HG03432 (cell line): ENCODE data around the gene CACNA2D3.

ENCODE experiments used
- ATAC-seq: cut with Tn5 transposase; IDR thresholded peaks from one replicate; pipeline ENCODE4 v1.9.1; 2021; ENCODE audit warnings: mild to moderate bottlenecking, moderate library complexity; ENCODE audit not compliant: unreplicated experiment

Gene CACNA2D3

DNA sequence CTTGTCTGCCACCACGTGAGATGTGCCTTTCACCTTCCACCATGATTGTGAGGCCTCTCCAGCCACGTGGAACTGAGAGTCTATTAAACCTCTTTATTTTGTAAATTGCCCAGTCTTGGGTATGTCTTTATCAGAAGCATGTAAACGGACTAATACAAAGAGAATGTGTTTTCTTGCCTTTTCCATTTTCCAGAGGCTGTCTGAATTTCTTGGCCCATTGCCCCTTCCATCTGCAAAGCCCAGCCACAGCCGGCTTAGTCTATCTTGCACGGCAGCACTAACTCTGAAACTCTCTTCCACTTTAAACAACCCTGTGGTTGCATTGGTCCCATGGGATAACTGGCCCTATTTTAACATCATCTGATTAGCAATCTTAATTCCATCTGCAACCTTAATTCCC, 590.2 kb downstream of the CACNA2D3 start:
- ATAC-seq = no peak

GRCh38 chr3:54713031-54713430, 590.7 kb downstream of the CACNA2D3 start:
- no peak for ATAC-seq

DNA sequence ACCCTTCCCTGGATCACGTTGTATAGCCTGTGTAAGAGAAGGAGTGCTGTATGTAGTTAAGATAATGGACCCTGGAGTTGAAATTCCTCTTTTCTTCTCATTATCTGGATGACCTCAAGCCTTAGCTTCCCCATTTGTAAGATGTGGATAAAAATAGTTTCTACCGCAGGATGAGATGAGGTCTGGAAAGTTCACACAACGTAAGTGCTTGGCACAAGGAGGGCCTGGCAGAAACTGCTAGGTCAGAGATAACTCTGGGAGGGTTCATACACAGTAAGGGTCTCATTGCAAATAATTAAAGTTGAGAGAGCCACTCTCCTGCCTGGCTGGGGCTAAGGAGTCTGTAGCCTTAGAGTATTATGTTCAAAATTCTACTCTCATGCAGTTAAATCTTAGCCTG, 591.1 kb downstream of the CACNA2D3 start:
- no peak for ATAC-seq

DNA sequence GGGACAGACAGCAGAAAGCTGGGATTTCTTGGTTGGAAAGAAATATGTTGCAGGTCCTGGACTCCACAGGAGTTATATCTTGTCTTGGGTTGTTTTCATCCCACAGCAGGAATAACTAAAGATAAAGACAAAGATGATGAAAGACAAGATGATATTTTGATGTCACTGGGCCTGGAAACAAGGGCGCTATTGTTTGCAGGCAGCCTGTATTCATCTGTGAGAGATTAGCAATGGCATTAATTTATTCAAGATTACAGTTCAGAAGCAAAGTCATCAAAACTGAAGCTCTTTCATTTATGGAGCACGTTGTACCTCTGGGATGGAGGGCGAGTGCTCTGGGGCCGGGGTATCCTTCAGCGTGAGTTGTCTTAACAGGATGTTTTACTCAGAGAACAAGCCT, 591.7 kb downstream of the CACNA2D3 start:
- ATAC-seq = no peak

- no peak for ATAC-seq
Observed at GRCh38 chr3:54717506-54717905, 595.2 kb downstream of the CACNA2D3 start.

DNA sequence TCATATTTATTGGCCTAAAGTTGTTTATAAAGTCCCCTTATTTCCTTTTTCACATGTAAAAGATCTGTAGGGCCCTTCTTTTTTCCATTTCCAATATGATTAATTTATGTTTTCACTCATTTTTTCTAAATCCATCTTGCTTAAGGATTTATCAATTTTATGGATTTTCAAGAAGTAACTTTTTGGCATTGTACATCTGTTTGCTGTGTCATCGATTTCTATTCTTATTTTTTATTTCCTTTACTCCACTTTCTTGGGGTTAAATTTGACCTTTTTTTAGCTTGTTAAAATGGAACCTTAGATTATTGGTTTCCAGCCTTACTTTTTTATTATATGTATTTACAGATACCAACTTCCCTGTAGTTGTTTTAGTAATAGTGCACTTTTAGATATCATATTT, 597.6 kb downstream of the CACNA2D3 start:
- ATAC-seq = no peak

- ATAC-seq = no peak
Observed at GRCh38 chr3:54720604-54721003, 598.3 kb downstream of the CACNA2D3 start.

GRCh38 chr3:54731732-54732445, 609.5 kb downstream of the CACNA2D3 start:
- ATAC-seq = no peak

GRCh38 chr3:54733106-54734006, 611.0 kb downstream of the CACNA2D3 start:
- no peak for ATAC-seq

DNA sequence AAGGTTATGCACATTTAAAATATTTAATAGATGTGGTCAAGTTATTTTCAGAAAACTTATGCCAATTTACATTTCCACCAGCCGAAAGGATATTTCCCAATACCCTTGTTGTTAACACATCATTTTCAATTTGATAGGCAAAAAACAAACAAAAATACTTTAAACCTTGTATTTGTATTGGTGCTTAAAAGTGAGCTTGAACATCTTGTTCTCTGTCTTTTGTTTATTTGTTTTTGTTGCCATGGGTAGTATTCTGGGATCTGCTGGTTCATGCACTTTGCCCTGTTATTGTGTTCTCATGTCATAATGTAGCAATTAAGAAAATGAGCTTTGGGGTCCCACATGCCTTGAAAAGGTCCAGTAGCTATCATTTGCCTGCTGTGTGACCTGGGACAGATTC, 614.1 kb downstream of the CACNA2D3 start:
- no peak for ATAC-seq

GRCh38 chr3:54743755-54744154, 621.4 kb downstream of the CACNA2D3 start:
- no peak for ATAC-seq

GRCh38 chr3:54744291-54744690, 621.9 kb downstream of the CACNA2D3 start:
- ATAC-seq = no peak

DNA sequence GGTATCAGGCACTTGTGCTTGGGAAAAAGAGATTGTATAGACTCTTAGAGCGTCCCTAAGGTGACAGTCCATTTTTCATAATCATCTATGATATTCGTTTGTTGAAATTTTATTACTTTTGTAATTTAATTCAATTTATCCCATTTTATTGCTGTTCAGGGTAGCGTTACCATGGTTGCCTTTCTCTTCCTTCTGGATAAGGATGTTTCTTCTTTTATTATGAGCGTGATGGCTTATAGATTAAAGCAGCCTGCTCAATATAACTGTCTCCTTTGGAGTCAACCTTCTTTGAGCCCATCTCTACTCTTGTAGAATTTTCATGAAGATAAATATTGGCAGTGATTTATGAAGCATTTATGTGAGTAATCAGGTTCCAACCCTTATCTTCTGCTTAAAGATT, 623.5 kb downstream of the CACNA2D3 start:
- no peak for ATAC-seq

DNA sequence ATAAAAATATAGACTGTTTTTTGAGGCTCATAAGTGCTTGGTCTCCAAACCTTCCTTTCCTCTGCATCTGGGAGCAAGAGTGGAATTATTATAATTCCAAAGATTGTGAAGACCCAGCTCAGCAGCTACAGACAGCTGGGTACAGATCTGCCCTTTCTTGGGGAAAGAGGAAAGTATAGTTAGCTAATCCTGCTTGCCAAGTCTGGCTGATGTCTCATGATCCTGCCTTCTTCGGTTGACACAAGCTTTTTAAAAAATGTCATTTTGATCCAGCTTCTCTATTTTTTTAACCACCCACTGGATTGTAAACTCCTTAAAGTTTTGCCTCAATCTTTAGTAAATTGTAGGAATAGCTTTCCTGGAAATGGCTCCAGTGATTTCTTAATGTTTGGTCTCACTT, 624.4 kb downstream of the CACNA2D3 start:
- no peak for ATAC-seq

DNA sequence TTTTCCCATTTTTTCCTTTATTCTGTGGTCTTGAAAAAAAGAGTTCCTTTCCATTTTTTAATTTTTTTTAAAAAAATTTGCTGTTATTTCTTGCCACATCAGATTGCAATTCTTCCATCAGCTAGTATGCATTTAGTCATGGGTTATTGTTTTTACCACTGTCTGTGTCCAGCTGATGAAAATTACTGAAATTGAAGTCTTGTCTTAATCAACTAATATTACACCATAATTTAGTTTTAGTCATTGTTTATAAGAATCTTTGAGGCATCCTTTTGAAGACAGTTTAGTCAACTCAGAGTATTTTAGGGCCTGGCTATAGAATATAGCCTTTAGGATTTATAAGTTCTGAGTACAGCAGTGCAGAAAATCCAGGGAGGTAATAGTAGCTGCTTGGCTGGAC, 633.4 kb downstream of the CACNA2D3 start:
- no peak for ATAC-seq

DNA sequence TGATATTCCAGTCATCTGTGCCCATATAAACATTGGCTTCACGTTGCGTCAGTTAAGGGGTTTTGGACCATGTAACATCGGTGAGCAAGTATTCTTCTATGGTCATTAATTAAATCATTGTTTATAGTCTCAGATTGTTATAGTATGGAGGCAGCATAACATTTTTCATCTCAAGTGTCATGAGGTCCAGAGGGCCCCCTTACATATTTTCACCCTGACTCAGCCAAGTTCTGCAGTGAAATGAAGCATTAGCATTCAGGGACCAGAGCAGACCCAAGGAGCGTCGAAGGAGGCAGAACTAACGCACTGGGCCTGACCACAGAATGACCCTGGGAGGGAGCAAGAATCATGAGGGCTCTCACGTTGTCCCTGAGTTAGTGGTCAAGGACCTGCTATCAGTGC, 634.0 kb downstream of the CACNA2D3 start:
- no peak for ATAC-seq

DNA sequence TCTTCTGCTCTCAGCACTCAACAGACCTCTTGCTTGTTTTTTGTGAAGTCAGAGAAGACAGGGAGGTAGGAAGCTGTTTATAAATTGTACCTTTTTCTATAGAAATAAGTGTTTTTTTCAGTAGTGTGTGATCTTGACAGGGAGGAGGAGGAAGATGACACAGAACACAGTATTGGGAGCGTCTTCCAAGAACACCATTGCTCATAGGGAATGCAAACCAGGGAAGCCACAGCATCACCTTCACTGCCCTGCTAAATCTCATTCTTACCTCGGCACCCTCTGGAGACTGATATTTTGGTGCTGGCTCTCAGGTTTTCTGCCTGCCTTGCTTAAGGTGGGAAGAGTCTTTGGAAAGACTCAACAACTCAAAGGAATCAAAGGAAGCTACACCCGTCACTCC, 636.1 kb downstream of the CACNA2D3 start:
- no peak for ATAC-seq

GRCh38 chr3:54759166-54759565, 636.8 kb downstream of the CACNA2D3 start:
- no peak for ATAC-seq

DNA sequence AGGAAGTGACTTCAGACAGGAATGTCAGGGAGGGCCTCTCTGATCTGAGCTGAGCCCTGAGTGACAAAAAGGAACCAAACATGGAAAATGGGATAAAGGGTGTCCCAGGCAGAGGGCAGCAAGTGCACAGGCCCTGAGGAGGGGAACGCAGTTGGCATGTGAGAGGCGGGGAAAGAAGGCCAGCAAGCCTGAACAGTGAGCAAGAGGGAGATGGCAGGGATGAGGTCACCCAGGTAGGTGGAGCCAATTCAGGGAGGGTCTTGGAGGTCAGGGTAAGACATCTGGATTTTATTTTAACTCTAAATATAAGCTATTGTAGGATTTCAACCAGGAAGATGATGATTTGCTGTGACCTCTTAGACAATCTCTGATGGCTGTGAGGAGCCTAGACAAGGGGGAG, 637.8 kb downstream of the CACNA2D3 start:
- no peak for ATAC-seq

GRCh38 chr3:54761637-54762036, 639.3 kb downstream of the CACNA2D3 start:
- ATAC-seq = no peak

DNA sequence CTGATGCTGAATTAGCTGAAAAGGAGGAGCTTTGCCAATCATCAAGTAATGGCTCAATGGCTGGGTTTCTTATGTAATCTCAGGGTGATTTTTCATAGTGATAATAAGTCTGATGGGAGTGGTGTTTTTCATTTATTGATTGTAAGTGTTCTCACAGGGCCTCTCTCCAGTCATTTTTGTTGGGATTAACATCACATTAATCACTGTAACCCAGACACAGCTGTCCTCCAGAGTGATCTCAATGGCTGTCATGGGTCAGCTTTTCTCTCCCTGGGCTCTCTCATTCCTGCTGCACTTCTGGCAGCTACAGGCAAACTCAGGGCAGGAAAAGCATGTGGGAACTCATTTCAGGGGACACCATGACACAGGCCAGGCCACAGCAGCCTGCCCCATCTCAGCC, 642.6 kb downstream of the CACNA2D3 start:
- no peak for ATAC-seq

DNA sequence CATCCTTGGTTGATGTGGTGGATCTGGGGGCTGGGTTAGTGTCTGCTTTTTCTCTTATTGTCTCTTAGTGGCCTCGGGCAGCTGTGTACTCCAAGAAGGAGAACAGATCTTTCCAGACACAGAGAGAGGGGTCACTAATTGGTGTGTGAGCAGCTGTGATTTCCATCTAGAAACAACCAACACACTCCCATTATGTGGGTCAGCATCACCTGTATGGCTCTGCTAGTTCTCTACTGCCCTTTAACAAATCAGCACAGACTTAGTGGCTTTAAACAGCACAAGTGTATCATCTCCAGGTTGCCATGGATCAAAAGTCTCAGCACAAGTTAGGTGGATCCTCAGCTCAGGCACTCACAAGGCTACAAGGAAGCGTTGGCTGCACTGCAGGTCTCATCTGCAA, 648.7 kb downstream of the CACNA2D3 start:
- no peak for ATAC-seq
